Upper lobe of right lung (tissue), 1 donor: ENCODE data around the gene TMPRSS5. TPM values are rescaled to one million over a fixed set of nuclear protein-coding genes. Genes with fewer than 3 reads are reported as not detected.
"Not testable (repeated sequence)": the region's sequence is repeated elsewhere in the genome, so short reads cannot be mapped to it uniquely, and the experiment has no call there.

ENCODE experiments used
- ATAC-seq: fragments of 200-7000 bp; cut with Tn5 transposase; one replicate; pipeline ENCODE4 v1.9.1; 2020; ENCODE audit warnings: mild to moderate bottlenecking, moderate library complexity
- DNase-seq: peaks from one replicate; pipeline ENCODE4 v3.0.0-alpha.2; 2020
- H3K27ac ChIP-seq: fragments of 200-600 bp; one replicate; pipeline ENCODE4 v1.8.0; 2022
- H3K27me3 ChIP-seq: fragments of 200-600 bp; one replicate; pipeline ENCODE4 v1.8.0; 2022; ENCODE audit warnings: mild to moderate bottlenecking
- H3K36me3 ChIP-seq: fragments of 200-600 bp; one replicate; pipeline ENCODE4 v1.8.0; 2022
- H3K4me1 ChIP-seq: fragments of 200-600 bp; one replicate; pipeline ENCODE4 v1.8.0; 2022
- H3K4me3 ChIP-seq: fragments of 200-600 bp; one replicate; pipeline ENCODE4 v1.8.0; 2022; ENCODE audit warnings: mild to moderate bottlenecking
- H3K9me3 ChIP-seq: fragments of 200-600 bp; one replicate; pipeline ENCODE4 v1.8.0; 2022
- CTCF ChIP-seq: fragments of 200-600 bp; IDR thresholded peaks from one replicate; pipeline ENCODE4 v1.8.0; 2022; ENCODE audit warnings: antibody characterized with exemption
- intact Hi-C: fragments of 100-400 bp; cut with DNase I; formaldehyde crosslinking; loops from one replicate; pipeline ENCODE4 v1.11.0; 2022
- total RNA-seq: library from RNA; stranded (reverse); fragmentation: NEBNext Ultra II Directional; extraction: Animal tissue kit (Norgen Biotek cat#: 25700); gene quantifications from one replicate; pipeline ENCODE4 v1.2.1, GENCODE V29; 2021
- donor health status: DM: no; HTN: yes; CAD: no; lungs with severe emphysema.

TMPRSS5 gene
- total RNA-seq, 1 donor from 2014 or later, result 0.69 TPM

- Histone ChIP-seq H3K27ac (no peak overlapping the region), H3K36me3 (no peaks in the 10 kb centered on the region), H3K4me3 (no peak overlapping the region), H3K9me3 (no peaks in the 10 kb centered on the region), H3K4me1 (no peaks in the 10 kb centered on the region), H3K27me3 (no peaks in the 10 kb centered on the region)
- intact Hi-C loops, result no loop called here
- ATAC-seq (no peak), DNase-seq (no peak)
- TF ChIP-seq CTCF, result no peak
Observed at GRCh38 chr11:113715273-113715672, 9.2 kb upstream of the TMPRSS5 start.

GRCh38 chr11:113710989-113711388, 4.9 kb upstream of the TMPRSS5 start:
- no peak for DNase-seq
- no peak for ATAC-seq
- no peaks in the 10 kb centered on the region for H3K27me3 ChIP-seq
- no peaks in the 10 kb centered on the region for H3K4me1 ChIP-seq
- H3K27ac ChIP-seq, result no peak overlapping the region
- no peak for TF ChIP-seq CTCF
- H3K9me3 ChIP-seq, result peaks cover 5% of the 10 kb centered on the region
- H3K36me3 ChIP-seq, result no peaks in the 10 kb centered on the region
- H3K4me3 ChIP-seq, result no peak overlapping the region
- intact Hi-C loops, result no loop called here

- H3K4me1 ChIP-seq, intact Hi-C loops, H3K27ac ChIP-seq, H3K36me3 ChIP-seq, ATAC-seq, H3K9me3 ChIP-seq, DNase-seq, H3K27me3 ChIP-seq, H3K4me3 ChIP-seq: not testable (repeated sequence)
Observed at GRCh38 chr11:113703551-113703950, 2.6 kb downstream of the TMPRSS5 start.

- H3K27ac ChIP-seq, result no peak overlapping the region
- no peaks in the 10 kb centered on the region for H3K36me3 ChIP-seq
- H3K4me1 ChIP-seq, result no peaks in the 10 kb centered on the region
- intact Hi-C loops, result no loop called here
- TF ChIP-seq CTCF, result no peak
- H3K27me3 ChIP-seq, result no peaks in the 10 kb centered on the region
- H3K9me3 ChIP-seq, result no peaks in the 10 kb centered on the region
- no peak for DNase-seq
- no peak for ATAC-seq
- no peak overlapping the region for H3K4me3 ChIP-seq
Observed at GRCh38 chr11:113701491-113701890, 4.6 kb downstream of the TMPRSS5 start.

GRCh38 chr11:113698515-113698914, 7.6 kb downstream of the TMPRSS5 start:
- Histone ChIP-seq H3K4me3 (no peak overlapping the region), H3K36me3 (no peaks in the 10 kb centered on the region), H3K9me3 (no peaks in the 10 kb centered on the region), H3K27me3 (no peaks in the 10 kb centered on the region), H3K27ac (no peak overlapping the region), H3K4me1 (no peaks in the 10 kb centered on the region)
- intact Hi-C loops, result no loop called here
- TF ChIP-seq CTCF, result no peak
- ATAC-seq (no peak), DNase-seq (no peak)

- ATAC-seq (no peak), DNase-seq (no peak)
- Histone ChIP-seq H3K36me3 (no peaks in the 10 kb centered on the region), H3K9me3 (no peaks in the 10 kb centered on the region), H3K27ac (no peak overlapping the region), H3K4me1 (no peaks in the 10 kb centered on the region), H3K4me3 (no peak overlapping the region), H3K27me3 (no peaks in the 10 kb centered on the region)
- intact Hi-C loops, result no loop called here
- TF ChIP-seq CTCF, result no peak
Observed at GRCh38 chr11:113697756-113698407, 8.2 kb downstream of the TMPRSS5 start.
